ENCODE measurements around the gene TSHZ2.

DNA sequence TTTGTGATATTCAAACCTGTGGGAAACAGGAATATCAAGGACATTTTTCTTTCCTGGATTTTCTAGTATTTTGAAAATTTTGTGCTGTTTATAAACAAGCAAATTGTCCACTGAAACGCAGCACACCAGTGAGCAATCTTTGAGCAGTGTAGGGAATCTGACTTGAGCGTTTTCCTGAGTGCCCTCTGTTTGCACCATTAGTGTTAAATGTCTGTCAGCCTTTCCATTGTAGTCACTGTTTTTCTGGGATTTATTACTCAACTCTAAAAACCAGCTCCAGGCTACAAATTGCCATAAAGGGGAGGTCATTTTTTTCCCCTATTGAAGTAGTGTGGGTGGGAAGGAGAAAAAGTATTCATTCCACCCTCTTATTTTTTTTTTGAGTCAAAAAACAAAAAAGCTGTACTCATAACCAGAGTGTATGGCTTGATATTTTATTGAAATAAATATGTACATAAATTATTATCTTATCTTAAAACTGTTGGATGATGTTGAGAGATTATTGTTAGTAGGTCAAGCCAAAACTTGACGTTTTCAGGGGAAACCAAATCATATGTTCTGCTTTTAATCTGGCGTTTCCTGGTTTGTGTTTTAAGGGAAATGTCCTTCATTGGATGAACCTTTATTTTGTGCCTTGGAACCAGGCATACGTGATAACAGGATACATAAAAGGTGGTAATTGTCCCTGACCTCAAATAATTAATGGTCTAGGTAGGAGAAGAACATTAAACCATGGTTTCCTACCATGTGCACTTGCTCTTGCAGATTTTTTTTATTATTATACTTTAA is 51.8 kb downstream of the TSHZ2 start:
- TF ChIP-seq RBM39 (optimal IDR thresholded peaks at IDR 0.05; ENCODE audit: low read depth, low read length), result no peak
- no peak for TF ChIP-seq SLC30A9 (CRISPR knock-in tag; IDR thresholded peaks at IDR 0.05)
- TF ChIP-seq FOXM1 (IDR thresholded peaks at IDR 0.05; ENCODE audit: low read depth), result no peak
- TF ChIP-seq FOXM1 (CRISPR knock-in tag; IDR thresholded peaks at IDR 0.05; ENCODE audit: low read depth), result no peak
- TF ChIP-seq POLR2A (conservative IDR thresholded peaks at IDR 0.05), result no peak
- no peak for TF ChIP-seq MAFK (IDR thresholded peaks at IDR 0.05; ENCODE audit: low read length)
- no peak for TF ChIP-seq ZNF699 (CRISPR knock-in tag; IDR thresholded peaks at IDR 0.05; ENCODE audit: insufficient replicate concordance)
- TF ChIP-seq NR2C2 (CRISPR knock-in tag; IDR thresholded peaks at IDR 0.05), result no peak
- TF ChIP-seq NR2C2 (tag; IDR thresholded peaks at IDR 0.05), result no peak
